NT2/D1 (cell line): ENCODE results near the gene PTPRG.

ENCODE experiments used
- SUZ12 ChIP-seq: IDR thresholded peaks from 2 replicates; pipeline ENCODE4 v1.6.1; 2011; ENCODE audit not compliant: insufficient read length, insufficient read depth; ENCODE audit errors: extremely low read depth
- ZNF274 ChIP-seq: IDR thresholded peaks from 2 replicates; pipeline ENCODE4 v1.6.1; 2011; ENCODE audit warnings: mild to moderate bottlenecking, low read depth, low read length

DNA sequence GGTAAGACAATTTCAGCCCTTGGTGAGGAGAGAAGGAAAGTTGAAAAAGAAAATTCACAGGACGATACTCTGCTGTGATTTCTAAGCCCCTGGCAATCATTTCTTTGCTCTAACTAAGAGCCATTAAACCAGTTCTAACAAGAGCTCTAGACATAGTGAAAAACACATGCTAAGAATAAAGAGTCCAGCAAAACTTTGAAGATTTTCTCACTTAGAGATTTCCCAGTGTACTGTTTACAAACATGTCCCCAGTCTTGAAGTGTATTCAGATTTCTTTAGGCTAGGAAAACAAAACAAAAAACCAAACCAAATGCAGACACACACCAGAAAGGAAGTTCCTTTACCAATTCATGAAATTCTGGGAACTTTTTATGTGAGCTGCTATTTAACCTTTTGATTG is 325.8 kb downstream of the PTPRG start:
- no peak for TF ChIP-seq SUZ12
- no peak for TF ChIP-seq ZNF274
